HG03159 (cell line): Measurements from ENCODE around the gene UBE3C.
"Not testable (repeated sequence)": the region's sequence is repeated elsewhere in the genome, so short reads cannot be mapped to it uniquely, and the experiment has no call there.

ENCODE experiments used
- ATAC-seq: cut with Tn5 transposase; IDR thresholded peaks from one replicate; pipeline ENCODE4 v1.9.1; 2021; ENCODE audit warnings: mild to moderate bottlenecking, moderate library complexity; ENCODE audit not compliant: unreplicated experiment

Gene UBE3C

GRCh38 chr7:157233677-157234076 lies 95.0 kb downstream of the UBE3C start:
- ATAC-seq = no peak

GRCh38 chr7:157234271-157234670 lies 95.5 kb downstream of the UBE3C start:
- ATAC-seq = no peak

- no peak for ATAC-seq
Measured at GRCh38 chr7:157235357-157236333, 96.9 kb downstream of the UBE3C start.

GRCh38 chr7:157238087-157238486 lies 99.4 kb downstream of the UBE3C start:
- no peak for ATAC-seq

GRCh38 chr7:157239571-157240270 lies 101.0 kb downstream of the UBE3C start:
- no peak for ATAC-seq

- ATAC-seq = no peak
Measured at GRCh38 chr7:157241631-157242030, 102.9 kb downstream of the UBE3C start.

GRCh38 chr7:157244516-157245294 lies 106.0 kb downstream of the UBE3C start:
- ATAC-seq = no peak

- ATAC-seq = no peak
Measured at GRCh38 chr7:157246052-157246451, 107.3 kb downstream of the UBE3C start.

- ATAC-seq = no peak
Measured at GRCh38 chr7:157248659-157249058, 109.9 kb downstream of the UBE3C start.

- peak; percentile 63 for ATAC-seq
Measured at GRCh38 chr7:157250605-157251228, 112.0 kb downstream of the UBE3C start.

GRCh38 chr7:157251817-157252216 lies 113.1 kb downstream of the UBE3C start:
- ATAC-seq = not testable (repeated sequence)

GRCh38 chr7:157253850-157254249 lies 115.1 kb downstream of the UBE3C start:
- no peak for ATAC-seq

- ATAC-seq = not testable (repeated sequence)
Measured at GRCh38 chr7:157254781-157255180, 116.1 kb downstream of the UBE3C start.

- ATAC-seq = no peak
Measured at GRCh38 chr7:157255201-157255606, 116.5 kb downstream of the UBE3C start.

- no peak for ATAC-seq
Measured at GRCh38 chr7:157263156-157263555, 124.4 kb downstream of the UBE3C start.

- no peak for ATAC-seq
Measured at GRCh38 chr7:157265051-157265450, 126.3 kb downstream of the UBE3C start.

GRCh38 chr7:157266272-157266671 lies 127.5 kb downstream of the UBE3C start:
- ATAC-seq = no peak

- no peak for ATAC-seq
Measured at GRCh38 chr7:157267516-157267915, 128.8 kb downstream of the UBE3C start.

GRCh38 chr7:157267956-157268355 lies 129.2 kb downstream of the UBE3C start:
- ATAC-seq = no peak

GRCh38 chr7:157268540-157268939 lies 129.8 kb downstream of the UBE3C start:
- no peak for ATAC-seq
